SH-SY5Y (cell line): Measurements from ENCODE around the gene RNF167.

ENCODE experiments used
- GATA2 ChIP-seq: IDR thresholded peaks from 2 replicates; pipeline ENCODE4 v1.6.1; 2011; ENCODE audit warnings: mild to moderate bottlenecking, low read depth, low read length
- GATA3 ChIP-seq: IDR thresholded peaks from 2 replicates; pipeline ENCODE4 v1.6.1; 2011; ENCODE audit warnings: low read depth, mild to moderate bottlenecking, low read length, moderate library complexity

RNF167 gene

GRCh38 chr17:4969047-4969550, 29.0 kb downstream of the RNF167 start:
- no peak for TF ChIP-seq GATA3
- TF ChIP-seq GATA2: no peak

GRCh38 chr17:4969551-4970173, 29.6 kb downstream of the RNF167 start:
- TF ChIP-seq GATA3 (no peak), GATA2 (no peak)

- TF ChIP-seq GATA2 (no peak), GATA3 (no peak)
Observed at GRCh38 chr17:4970273-4970672, 30.2 kb downstream of the RNF167 start.

GRCh38 chr17:4971826-4972225, 31.8 kb downstream of the RNF167 start:
- no peak for TF ChIP-seq GATA2
- no peak for TF ChIP-seq GATA3

GRCh38 chr17:4972322-4972721, 32.3 kb downstream of the RNF167 start:
- TF ChIP-seq GATA3: no peak
- TF ChIP-seq GATA2: no peak

- TF ChIP-seq GATA3 (no peak), GATA2 (no peak)
Observed at GRCh38 chr17:4972752-4973151, 32.7 kb downstream of the RNF167 start.

- TF ChIP-seq GATA2: no peak
- TF ChIP-seq GATA3: no peak
Observed at GRCh38 chr17:4973256-4974114, 33.4 kb downstream of the RNF167 start.

- no peak for TF ChIP-seq GATA3
- TF ChIP-seq GATA2: no peak
Observed at GRCh38 chr17:4974115-4974670, 34.1 kb downstream of the RNF167 start.

GRCh38 chr17:4978726-4979125, 38.7 kb downstream of the RNF167 start:
- TF ChIP-seq GATA2: no peak
- TF ChIP-seq GATA3: no peak

- TF ChIP-seq GATA2 (no peak), GATA3 (no peak)
Observed at GRCh38 chr17:4980644-4981216, 40.7 kb downstream of the RNF167 start.

GRCh38 chr17:4982305-4982704, 42.2 kb downstream of the RNF167 start:
- TF ChIP-seq GATA3 (no peak), GATA2 (no peak)

- no peak for TF ChIP-seq GATA2
- TF ChIP-seq GATA3: no peak
Observed at GRCh38 chr17:4986403-4986802, 46.3 kb downstream of the RNF167 start.

GRCh38 chr17:4986951-4987766, 47.1 kb downstream of the RNF167 start, which contains the start of gene CAMTA2:
TSS of gene CAMTA2 (minus strand) at chr17:4987675. CDS start at chr17:4986222, 1,453 bp downstream.
- TF ChIP-seq GATA3: no peak
- no peak for TF ChIP-seq GATA2
